Left cardiac atrium (tissue), 4 donors: ENCODE data around the gene CDS2. TPM values are rescaled to one million over a fixed set of nuclear protein-coding genes. Genes with fewer than 3 reads are reported as not detected.
"Not testable (repeated sequence)": the region's sequence is repeated elsewhere in the genome, so short reads cannot be mapped to it uniquely, and the experiment has no call there.

ENCODE experiments used
- ATAC-seq, 2 donors: fragments of 200-7000 bp; cut with Tn5 transposase; one replicate each; pipeline ENCODE4 v1.9.1; 2020; ENCODE audit warnings: mild to moderate bottlenecking in 2 of 2, moderate library complexity in 2 of 2
- DNase-seq: peaks from one replicate; pipeline ENCODE4 v3.0.0-alpha.2; 2020
- intact Hi-C, 2 donors: fragments of 100-400 bp; cut with DNase I; formaldehyde crosslinking; loops; one replicate each; pipeline versions ENCODE4 v1.14.1 to v1.15.1; 2022 to 2023
- long read RNA-seq: library from polyadenylated mRNA; unstranded; transcript quantifications from one replicate; pipeline ENCODE4 v2.0.0, GENCODE V29; 2021
- total RNA-seq, 2 donors: library from RNA; stranded (reverse); fragmentation: NEBNext Ultra II Directional; extraction: Animal tissue kit (Norgen Biotek cat#: 25700); gene quantifications; one replicate each; pipeline ENCODE4 v1.2.1, GENCODE V29; 2021
- donor health status: DM: no; HTN: yes; CAD: no.
- donor health status: DM: no; HTN: yes; CAD: no; lungs with severe emphysema.
- donor health status: DM: yes; HTN: yes; CAD: no.
- donor health status: Dilated cardiomyopathy.

Gene CDS2
- 10 to 100 TPM; 57.7 to 77.7 TPM for total RNA-seq
- long read RNA-seq, full-length matches to known transcripts: 85 of 105 reads
- long read RNA-seq, partial matches to known transcripts: 4 of 105 reads
- long read RNA-seq, other reads (novel, unspliced or antisense): 16 of 105 reads

GRCh38 chr20:5126512-5127203 lies at the start of gene CDS2:
Gene CDS2, plus strand, starts transcription at chr20:5127008. Its CDS starts 85 bp downstream, at chr20:5127093.
- intact Hi-C loops: loop anchor here (1.0 to 5.0 kb wide), 4 partner anchors 51 to 70 kb away; no protein-coding TSS in a partner anchor
- ATAC-seq: peak; percentile 97 to 98
- DNase-seq: peak; percentile 100

DNA sequence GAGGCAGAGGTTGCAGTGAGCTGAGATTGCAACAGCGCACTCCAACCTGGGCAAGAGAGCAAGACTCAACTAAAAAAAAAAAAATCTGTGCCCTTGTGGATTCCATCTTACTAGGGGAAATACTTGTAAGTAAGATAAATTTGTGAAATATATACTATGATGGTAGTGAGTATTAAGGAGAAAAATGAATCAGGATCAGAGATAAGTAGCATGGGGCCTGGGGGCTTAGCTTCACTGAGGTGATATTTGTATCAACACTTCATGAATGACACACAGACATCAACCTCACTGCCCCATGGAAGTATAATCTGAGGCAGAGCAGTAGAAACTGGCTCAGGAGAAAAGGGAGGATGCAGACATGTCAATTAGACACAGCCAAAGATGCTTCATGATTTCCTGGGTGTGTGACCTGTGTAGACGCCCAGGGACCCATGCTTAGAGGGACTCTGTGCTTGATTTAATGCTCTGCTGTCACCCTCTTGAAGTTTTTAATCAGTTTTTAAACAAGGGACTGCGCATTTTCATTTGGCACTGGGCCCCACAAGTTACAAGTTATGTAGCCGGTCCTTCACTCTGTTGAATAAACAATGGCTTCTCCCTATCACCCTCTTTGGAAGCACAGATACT lies 48.9 kb upstream of the CDS2 start:
- DNase-seq: no peak
- intact Hi-C loops: no loop called here

GRCh38 chr20:5078399-5078958 lies 48.3 kb upstream of the CDS2 start:
- ATAC-seq: peak; percentile 84 to 87
- DNase-seq: peak; percentile 64
- intact Hi-C loops: no loop called here

More for the DNA sequence above, 48.9 kb upstream of the CDS2 start:
- no peak for ATAC-seq

DNA sequence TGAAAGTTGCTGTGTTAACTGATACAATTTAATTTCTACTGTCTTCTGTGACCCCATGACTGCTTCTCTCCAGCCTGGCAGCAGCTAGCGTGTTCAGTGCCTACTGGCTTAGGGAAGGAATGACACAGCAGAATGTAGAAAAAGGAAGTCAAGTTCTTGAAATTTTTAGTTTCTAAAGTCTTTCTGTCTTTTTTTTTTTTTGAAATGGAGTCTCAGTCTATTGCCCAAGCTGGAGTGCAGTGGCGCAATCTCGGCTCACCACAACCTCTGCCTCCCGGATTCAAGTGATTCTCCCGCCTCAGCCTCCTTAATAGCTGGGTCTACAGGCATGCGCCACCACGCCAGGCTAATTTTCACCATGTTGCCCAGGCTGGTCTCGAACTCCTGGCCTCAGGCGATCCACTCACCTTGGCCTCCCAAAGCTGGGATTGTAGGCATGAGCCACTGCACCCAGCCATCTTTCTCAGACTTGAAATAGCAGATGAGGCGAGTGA lies 46.4 kb upstream of the CDS2 start:
- intact Hi-C loops: no loop called here
- DNase-seq (peak; percentile 78), ATAC-seq (peak; percentile 79 to 82)

DNA sequence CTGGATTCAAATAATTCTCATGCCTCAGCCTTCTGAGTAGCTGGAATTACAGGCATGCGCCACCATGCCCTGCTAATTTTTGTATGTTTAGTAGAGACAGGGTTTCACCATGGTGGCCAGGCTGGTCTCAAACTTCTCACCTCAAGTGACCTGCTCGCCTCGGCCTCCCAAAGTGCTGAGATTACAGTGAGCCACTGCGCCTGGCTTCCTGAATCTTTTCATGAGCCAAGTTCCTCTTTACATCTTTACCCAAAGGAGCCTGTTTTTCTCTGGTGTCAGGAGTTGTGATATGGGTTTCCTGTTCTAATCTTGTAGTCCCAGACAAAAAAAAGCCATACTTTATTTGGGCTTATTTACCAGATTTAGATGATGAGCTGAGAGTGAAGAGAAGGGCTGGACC lies 41.4 kb upstream of the CDS2 start:
- DNase-seq: peak; percentile 32
- ATAC-seq: no peak
- intact Hi-C loops: no loop called here

DNA sequence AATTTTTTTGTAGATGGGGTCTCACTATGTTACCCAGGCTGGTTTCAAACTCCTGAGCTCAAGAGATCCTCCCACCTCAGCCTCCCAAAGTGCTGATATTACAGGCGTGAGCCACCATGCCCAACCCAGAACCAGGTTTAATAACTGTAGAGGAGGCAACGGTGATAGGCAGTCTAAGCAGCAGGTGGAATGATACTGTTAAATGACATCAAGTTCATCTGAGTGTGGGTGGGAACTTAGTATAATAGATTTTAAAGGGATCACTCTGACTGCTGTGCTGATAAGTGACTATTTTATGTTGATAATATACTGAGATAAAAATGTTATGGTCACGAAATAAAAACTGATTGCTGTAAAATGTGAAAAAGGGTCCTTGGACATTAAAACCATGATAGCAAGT lies 38.1 kb upstream of the CDS2 start:
- ATAC-seq (no peak), DNase-seq (no peak)
- intact Hi-C loops: no loop called here

- intact Hi-C loops: no loop called here
- DNase-seq: no peak
- ATAC-seq: peak; percentile 41 to 74
Measured at GRCh38 chr20:5090191-5090590, 36.6 kb upstream of the CDS2 start.

GRCh38 chr20:5091902-5092301 lies 34.9 kb upstream of the CDS2 start:
- intact Hi-C loops: no loop called here
- DNase-seq (no peak), ATAC-seq (no peak)

GRCh38 chr20:5092765-5093339 lies 34.0 kb upstream of the CDS2 start:
- DNase-seq: no peak
- intact Hi-C loops: no loop called here
- no peak for ATAC-seq

DNA sequence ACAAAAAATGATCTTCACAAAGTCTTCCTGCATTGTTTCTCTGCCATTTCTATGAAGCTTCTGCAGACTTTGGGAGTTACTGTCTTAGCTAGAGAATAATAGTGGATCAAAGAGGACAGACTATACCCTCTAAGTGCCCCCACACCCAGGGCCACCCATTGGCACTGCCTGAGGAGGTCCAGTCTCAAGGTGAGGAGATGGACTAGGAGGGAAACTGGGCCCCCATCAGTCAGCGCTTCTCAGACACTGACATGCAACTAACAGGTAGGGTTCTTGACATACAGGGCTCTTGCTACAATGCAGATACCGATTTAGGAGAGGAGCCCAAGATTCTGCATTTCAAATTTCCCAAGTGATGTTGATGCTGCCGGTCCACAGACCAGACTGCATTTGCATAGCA lies 31.4 kb upstream of the CDS2 start:
- no peak for DNase-seq
- no peak for ATAC-seq
- intact Hi-C loops: no loop called here

GRCh38 chr20:5095931-5096330 lies 30.9 kb upstream of the CDS2 start:
- intact Hi-C loops: no loop called here
- no peak for DNase-seq

GRCh38 chr20:5096463-5096862 lies 30.3 kb upstream of the CDS2 start:
- DNase-seq (no peak), ATAC-seq (no peak)
- intact Hi-C loops: no loop called here

More at GRCh38 chr20:5095931-5096330, 30.9 kb upstream of the CDS2 start:
- ATAC-seq: no peak

- ATAC-seq, DNase-seq, intact Hi-C loops: not testable (repeated sequence)
Measured at GRCh38 chr20:5099009-5099408, 27.8 kb upstream of the CDS2 start.

DNA sequence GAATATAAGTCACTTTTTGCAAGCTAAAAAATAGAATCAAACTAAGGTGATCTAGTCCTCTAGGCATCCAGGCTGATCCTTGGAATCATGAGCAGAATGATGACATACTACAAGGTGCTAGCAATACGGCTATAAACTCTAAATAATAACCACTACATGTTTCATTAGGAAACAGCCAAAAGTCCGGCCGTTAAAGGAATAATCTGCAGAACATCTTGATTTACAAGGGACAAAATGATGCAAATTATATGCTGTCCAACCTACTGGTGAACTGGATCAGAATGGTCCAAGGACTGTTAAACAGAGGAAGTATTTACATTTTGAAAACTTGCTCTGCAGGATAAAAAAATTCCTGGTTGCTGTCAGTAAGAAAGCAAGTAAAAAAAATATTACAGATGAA lies 26.9 kb upstream of the CDS2 start:
- intact Hi-C loops: loop anchor here (5.0 kb wide), 1 partner anchor 143 kb away; no protein-coding TSS in a partner anchor
- not testable (repeated sequence) for ATAC-seq, DNase-seq

- ATAC-seq (peak; percentile 82 to 84), DNase-seq (peak; percentile 75)
- intact Hi-C loops: loop anchor here (5.0 kb wide), 1 partner anchor 144 kb away; no protein-coding TSS in a partner anchor
Measured at GRCh38 chr20:5100684-5101347, 26.0 kb upstream of the CDS2 start.

DNA sequence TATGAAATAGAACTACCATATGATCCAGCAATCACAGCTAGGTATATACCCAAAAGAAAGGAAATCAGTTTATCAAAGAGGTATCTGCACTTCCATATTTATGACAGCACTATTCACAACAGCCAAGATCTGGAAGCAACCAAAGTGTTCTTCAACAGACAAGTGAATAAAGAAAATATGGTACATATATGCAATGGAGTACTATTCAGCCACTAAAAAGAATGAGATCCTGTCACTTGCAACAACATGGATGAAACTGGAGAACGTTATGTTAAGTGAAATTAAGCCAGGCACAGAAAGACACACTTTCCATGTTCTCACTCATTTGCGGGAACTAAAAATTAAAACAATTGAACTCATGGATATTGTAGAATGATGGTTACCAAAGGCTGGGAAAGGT lies 22.3 kb upstream of the CDS2 start:
- no peak for DNase-seq
- no peak for ATAC-seq
- intact Hi-C loops: loop anchor here (5.0 kb wide), 1 partner anchor 147 kb away; no protein-coding TSS in a partner anchor

GRCh38 chr20:5109276-5109675 lies 17.5 kb upstream of the CDS2 start:
- intact Hi-C loops: no loop called here
- DNase-seq: no peak
- ATAC-seq: no peak

DNA sequence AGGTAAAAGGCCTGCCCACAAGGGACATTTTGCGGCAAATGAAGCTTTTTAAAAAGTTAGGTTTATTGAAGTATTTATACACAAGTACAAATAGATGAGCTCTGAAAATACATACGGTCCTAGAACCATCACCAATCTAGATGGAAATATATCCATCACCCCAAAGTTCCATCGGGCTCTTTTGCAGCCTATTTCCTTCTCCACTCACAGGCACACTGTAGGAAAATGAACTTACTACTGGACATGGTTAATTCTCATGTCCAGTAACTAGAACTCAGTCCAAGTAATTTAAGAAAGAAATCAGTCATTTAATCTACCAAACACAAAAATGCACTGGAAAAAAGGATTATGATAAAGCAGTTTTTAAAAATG lies 13.2 kb upstream of the CDS2 start:
- no peak for DNase-seq
- intact Hi-C loops: no loop called here
- no peak for ATAC-seq

DNA sequence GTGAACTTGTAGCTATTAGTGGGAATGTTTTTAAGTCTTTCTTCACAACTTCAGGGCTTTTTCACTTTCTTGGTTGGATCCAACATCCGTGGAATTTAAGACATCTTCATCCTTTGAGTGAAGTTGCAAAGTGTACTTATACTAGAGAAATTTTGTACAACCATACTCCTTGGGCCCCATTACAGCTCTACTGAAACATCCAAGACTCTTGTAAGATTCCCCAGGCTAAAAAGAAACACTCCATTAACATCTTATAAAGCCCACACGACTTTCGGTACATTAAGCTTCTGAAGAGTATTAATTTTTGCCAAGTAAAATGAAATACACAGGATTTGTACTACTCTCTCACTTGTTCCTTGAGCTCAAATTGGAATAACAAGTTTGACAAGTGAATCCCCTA lies 12.4 kb upstream of the CDS2 start:
- no peak for ATAC-seq
- DNase-seq: no peak
- intact Hi-C loops: no loop called here
